ENCODE data around the gene FBF1. TPM values are rescaled to one million over a fixed set of nuclear protein-coding genes. Genes with fewer than 3 reads are reported as not detected.

The FBF1 gene
- total and polyA plus RNA-seq, 2 of the 8 experiments (the other 6 are each of a cell fraction or from before 2014, with no cell fraction given), result 8.1 to 13.1 TPM

DNA sequence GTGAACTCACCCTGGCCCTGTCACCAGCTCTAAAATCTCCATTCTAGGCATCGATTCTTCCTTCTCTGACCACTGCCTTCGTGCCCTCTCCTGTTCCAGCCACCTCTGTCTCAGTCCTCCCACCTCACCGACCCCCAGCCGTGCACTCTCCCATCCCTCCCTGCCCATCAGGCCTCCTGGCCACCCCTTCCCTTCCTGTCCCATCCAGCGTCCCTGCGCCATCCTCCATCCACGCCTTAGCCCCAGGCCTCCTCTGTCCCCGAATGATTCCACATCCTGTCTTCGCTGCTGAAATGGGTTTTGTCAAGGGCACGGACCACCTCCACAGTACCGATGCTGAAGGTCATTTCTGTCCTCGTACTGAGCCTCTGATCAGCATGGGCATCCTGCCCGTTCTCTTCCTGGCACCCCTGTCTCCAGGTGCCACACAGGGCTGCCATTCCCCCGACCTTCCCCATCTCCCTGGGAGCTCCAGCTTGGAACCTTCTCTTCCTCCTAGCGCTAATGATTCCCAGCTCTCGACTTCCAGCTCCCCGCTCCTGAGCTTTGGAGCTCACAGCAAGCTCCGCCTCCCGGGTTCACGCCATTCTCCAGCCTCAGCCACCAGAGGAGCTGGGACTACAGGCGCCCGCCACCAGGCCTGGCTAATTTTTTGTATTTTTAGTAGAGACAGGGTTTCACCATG, 46.7 kb downstream of the FBF1 start:
- 83% methylated on average over 19 of the region's 22 CpGs; no CpG with 5 or more reads in 1 of the 2 experiments for WGBS, 2 experiments (ENCODE audit: extremely low coverage in 1 of 2, insufficient coverage in 1 of 2, insufficient read length in 1 of 2, insufficient replicate concordance in 2 of 2, low coverage in 1 of 2, low lambda C conversion rate in 2 of 2, missing lambda C conversion rate in 1 of 2)
- peaks cover 2 to 11% of the 10 kb centered on the region in 2 experiments for H4K20me1 ChIP-seq (replicated peaks in 1 of 2; ENCODE audit: control insufficient read depth in 1 of 2, insufficient read depth in 2 of 2, low read length in 2 of 2)
- peak overlapping the region; percentile 88 to 95; a peak in 2 of 4 replicates for H3K4me2 ChIP-seq (ENCODE audit: insufficient read depth in 1 of 2, low read depth in 2 of 2, low read length in 2 of 2)
- no peak overlapping the region for H4K5ac ChIP-seq (ENCODE audit: insufficient read length, low read depth, low read length)
- H2BK12ac ChIP-seq (ENCODE audit: low read depth, low read length), result peak overlapping the region; percentile 95; the same call in 1 of the 2 replicates
- CTCF ChIA-PET (ENCODE audit: partially characterized antibody), result interaction anchor here (0.9 to 51.3 kb wide), 13 partner anchors 9 to 115 kb away, joined by 3 to 885 read pairs (median 7); partner anchors contain the start of genes CDK3, MRPL38 and TRIM47
- FAIRE-seq (no peak), DNase-seq (ENCODE audit: low read depth in 1 of 2, low spot score in 2 of 2) (no peak)
- 0 out of 2 replicates have a peak overlapping the region, but pooled peaks have one; percentile 31 for H2BK15ac ChIP-seq (ENCODE audit: low read length)
- H3K36me3 ChIP-seq (ENCODE audit: control insufficient read depth in 2 of 4, insufficient read depth in 4 of 4, low read length in 3 of 4), result peaks cover 2 to 26% (median 16%) of the 10 kb centered on the region in 4 experiments; a peak in 6 of 8 replicates
- no peak overlapping the region for H4K91ac ChIP-seq (replicated peaks; ENCODE audit: insufficient read length, low read length)
- H2BK5ac ChIP-seq (ENCODE audit: low read depth, low read length), result peak overlapping the region; percentile 78
- no peak overlapping the region for H2BK120ac ChIP-seq (replicated peaks; ENCODE audit: low read depth, low read length)
- peaks cover 3% of the 10 kb centered on the region; the same call in 1 of the 2 replicates for H3K79me1 ChIP-seq (ENCODE audit: low read depth, low read length)
- H2AFZ ChIP-seq (ENCODE audit: low read length), result no peak overlapping the region
- peaks cover 8% of the 10 kb centered on the region for H3K23me2 ChIP-seq (ENCODE audit: low read depth, low read length)
- no peak overlapping the region for H3K4me3 ChIP-seq (ENCODE audit: extremely low read depth in 1 of 4, insufficient read depth in 2 of 4, low read depth in 3 of 4, low read length in 4 of 4)
- POLR2A ChIA-PET (ENCODE audit: partially characterized antibody), result interaction anchor here (1.0 to 12.1 kb wide), 10 partner anchors 7 to 210 kb away, joined by 3 to 143 read pairs (median 10); partner anchors contain the start of genes MRPL38, TRIM47 and UNK
- H3K9me3 ChIP-seq (ENCODE audit: insufficient read depth in 2 of 2, low read depth in 1 of 2, low read length in 1 of 2), result no peaks in the 10 kb centered on the region
- H3K56ac ChIP-seq (replicated peaks; ENCODE audit: insufficient read length, low read depth, low read length), result no peak overlapping the region
- peak overlapping the region; percentile 19 for H3K4ac ChIP-seq (replicated peaks; ENCODE audit: insufficient read length, low read depth, low read length)
- no peak overlapping the region for H2BK20ac ChIP-seq (ENCODE audit: low read length)
- H3K9ac ChIP-seq (replicated peaks in 1 of 4; ENCODE audit: extremely low read depth in 1 of 4, low read depth in 3 of 4, low read length in 3 of 4), result peak overlapping the region in 1 of 4 experiments; percentile 45; a peak in 1 of 7 replicates
- no peak overlapping the region for H3K14ac ChIP-seq (ENCODE audit: insufficient read length)
- no peak overlapping the region; the same call in 1 of the 2 replicates for H4K8ac ChIP-seq (ENCODE audit: extremely low read depth, insufficient read depth, low read length)
- H2AK5ac ChIP-seq (ENCODE audit: low read depth, low read length), result 0 out of 2 replicates have a peak overlapping the region, but pooled peaks have one; percentile 56
- H3K27me3 ChIP-seq (replicated peaks in 1 of 4; ENCODE audit: control insufficient read depth in 3 of 4, extremely low read depth in 1 of 4, insufficient read depth in 3 of 4, low read length in 3 of 4), result no peaks in the 10 kb centered on the region
- peaks cover 0 to 15% of the 10 kb centered on the region in 2 experiments; a peak in 1 of 4 replicates for H3K79me2 ChIP-seq (ENCODE audit: control insufficient read depth in 1 of 2, insufficient read depth in 2 of 2, low read length in 2 of 2)
- H3K18ac ChIP-seq (ENCODE audit: extremely low read depth, low read length), result no peak overlapping the region; the same call in 1 of the 2 replicates
- no peak overlapping the region for H3K23ac ChIP-seq (ENCODE audit: insufficient read length)
- peaks cover 4 to 25% (median 13%) of the 10 kb centered on the region in 4 experiments for H3K4me1 ChIP-seq (replicated peaks in 1 of 4; ENCODE audit: control insufficient read depth in 3 of 4, insufficient read depth in 4 of 4, low read length in 3 of 4)
- H3K27ac ChIP-seq (ENCODE audit: low read depth, low read length), result no peak overlapping the region
- no peak for TF ChIP-seq TCF12 (IDR thresholded peaks at IDR 0.05; ENCODE audit: low read depth, low read length)
- no peak for TF ChIP-seq SIN3A (conservative IDR thresholded peaks at IDR 0.05 in 1 of 2, IDR thresholded peaks at IDR 0.05 in 1 of 2; ENCODE audit: low read depth in 1 of 2, low read length in 2 of 2)
- no peak for TF ChIP-seq HDAC6 (IDR thresholded peaks at IDR 0.05; ENCODE audit: low read depth, low read length)
- TF ChIP-seq HDAC2 (IDR thresholded peaks at IDR 0.05; ENCODE audit: borderline replicate concordance in 1 of 2, low read depth in 2 of 2, low read length in 2 of 2), result no peak
- TF ChIP-seq RBBP5 (IDR thresholded peaks at IDR 0.05; ENCODE audit: borderline replicate concordance, low read depth, low read length), result no peak
- TF ChIP-seq, protein P1, sequence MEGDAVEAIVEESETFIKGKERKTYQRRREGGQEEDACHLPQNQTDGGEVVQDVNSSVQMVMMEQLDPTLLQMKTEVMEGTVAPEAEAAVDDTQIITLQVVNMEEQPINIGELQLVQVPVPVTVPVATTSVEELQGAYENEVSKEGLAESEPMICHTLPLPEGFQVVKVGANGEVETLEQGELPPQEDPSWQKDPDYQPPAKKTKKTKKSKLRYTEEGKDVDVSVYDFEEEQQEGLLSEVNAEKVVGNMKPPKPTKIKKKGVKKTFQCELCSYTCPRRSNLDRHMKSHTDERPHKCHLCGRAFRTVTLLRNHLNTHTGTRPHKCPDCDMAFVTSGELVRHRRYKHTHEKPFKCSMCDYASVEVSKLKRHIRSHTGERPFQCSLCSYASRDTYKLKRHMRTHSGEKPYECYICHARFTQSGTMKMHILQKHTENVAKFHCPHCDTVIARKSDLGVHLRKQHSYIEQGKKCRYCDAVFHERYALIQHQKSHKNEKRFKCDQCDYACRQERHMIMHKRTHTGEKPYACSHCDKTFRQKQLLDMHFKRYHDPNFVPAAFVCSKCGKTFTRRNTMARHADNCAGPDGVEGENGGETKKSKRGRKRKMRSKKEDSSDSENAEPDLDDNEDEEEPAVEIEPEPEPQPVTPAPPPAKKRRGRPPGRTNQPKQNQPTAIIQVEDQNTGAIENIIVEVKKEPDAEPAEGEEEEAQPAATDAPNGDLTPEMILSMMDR (IDR thresholded peaks at IDR 0.05; ENCODE audit: control extremely low read depth in 1 of 3, insufficient read depth in 1 of 3, low read depth in 1 of 3, low read length in 3 of 3), result no peak
- no peak for TF ChIP-seq BRCA1 (IDR thresholded peaks at IDR 0.05; ENCODE audit: low read depth, low read length)
- no peak for TF ChIP-seq ASH2L (IDR thresholded peaks at IDR 0.05; ENCODE audit: low read length)
